ENCODE results near the gene TAF11L9.
"Not testable (repeated sequence)": the region's sequence is repeated elsewhere in the genome, so short reads cannot be mapped to it uniquely, and the experiment has no call there.

The TAF11L9 gene

DNA sequence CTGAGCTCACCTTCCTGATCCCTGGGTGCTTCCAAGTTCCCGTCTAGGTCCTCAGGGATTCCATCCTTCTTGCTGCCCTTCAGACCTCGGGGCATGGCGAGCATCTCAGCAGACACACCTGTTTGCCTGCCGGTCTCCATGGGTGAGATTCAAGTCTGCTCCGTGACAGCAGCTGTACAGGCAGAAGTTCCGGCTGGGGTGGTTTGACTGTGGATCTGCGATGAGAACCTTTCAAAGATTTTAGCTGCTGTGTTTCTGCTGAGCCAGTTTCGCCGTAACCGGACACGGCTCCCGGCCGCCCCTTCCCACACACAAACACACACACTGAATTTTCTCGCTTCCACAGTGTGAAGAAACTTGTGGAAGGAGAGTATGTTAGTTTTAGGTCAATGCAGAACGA lies at the start of gene TAF11L9:
TAF11L9 (minus strand) TSS at position 140 of the 400 bp plus-strand sequence.
- not testable (repeated sequence) for H3K4me1 ChIP-seq (ENCODE audit: insufficient read depth, low read length); H3K27me3 ChIP-seq (ENCODE audit: control insufficient read depth in 1 of 2, insufficient read depth in 2 of 2, low read length in 2 of 2); H3K9me3 ChIP-seq (ENCODE audit: low read length); H3K4me3 ChIP-seq (ENCODE audit: low read depth in 1 of 2, low read length in 2 of 2); H3K36me3 ChIP-seq (ENCODE audit: insufficient read depth, low read length); H3K27ac ChIP-seq (ENCODE audit: low read depth, low read length); H3K9ac ChIP-seq (ENCODE audit: low read length)

DNA sequence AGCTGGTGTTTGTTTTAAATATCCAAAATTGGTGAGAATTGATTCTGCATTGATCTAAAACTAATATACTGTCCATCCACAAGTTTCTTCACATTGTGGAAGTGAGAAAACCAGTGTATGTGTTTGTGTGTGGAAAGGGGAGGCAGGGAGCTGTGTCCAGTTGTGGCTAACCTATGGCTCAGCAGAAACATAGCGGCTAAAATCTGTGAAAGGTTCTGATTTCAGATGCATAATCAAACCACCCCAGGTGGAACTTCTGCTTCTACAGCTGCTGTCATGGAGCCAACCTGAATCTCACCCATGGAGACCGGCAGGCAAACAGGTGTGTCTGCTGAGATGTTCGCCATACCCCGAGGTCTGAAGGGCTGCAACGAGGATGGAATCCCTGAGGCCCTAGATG lies 40.0 kb upstream of the TAF11L9 start, which contains the start of gene TAF11L14:
TAF11L14 (plus strand) TSS at position 301 of the 400 bp plus-strand sequence.
- Histone ChIP-seq H3K36me3 (ENCODE audit: insufficient read depth, low read length) (no peaks in the 10 kb centered on the region), H3K4me1 (ENCODE audit: insufficient read depth, low read length) (no peaks in the 10 kb centered on the region), H3K9ac (ENCODE audit: low read length) (no peak within 1 kb of the TSS), H3K4me3 (ENCODE audit: low read depth in 1 of 2, low read length in 2 of 2) (no peak within 1 kb of the TSS), H3K9me3 (ENCODE audit: low read length) (no peaks in the 10 kb centered on the region), H3K27me3 (ENCODE audit: control insufficient read depth in 1 of 2, insufficient read depth in 2 of 2, low read length in 2 of 2) (no peaks in the 10 kb centered on the region), H3K27ac (ENCODE audit: low read depth, low read length) (no peak within 1 kb of the TSS)

DNA sequence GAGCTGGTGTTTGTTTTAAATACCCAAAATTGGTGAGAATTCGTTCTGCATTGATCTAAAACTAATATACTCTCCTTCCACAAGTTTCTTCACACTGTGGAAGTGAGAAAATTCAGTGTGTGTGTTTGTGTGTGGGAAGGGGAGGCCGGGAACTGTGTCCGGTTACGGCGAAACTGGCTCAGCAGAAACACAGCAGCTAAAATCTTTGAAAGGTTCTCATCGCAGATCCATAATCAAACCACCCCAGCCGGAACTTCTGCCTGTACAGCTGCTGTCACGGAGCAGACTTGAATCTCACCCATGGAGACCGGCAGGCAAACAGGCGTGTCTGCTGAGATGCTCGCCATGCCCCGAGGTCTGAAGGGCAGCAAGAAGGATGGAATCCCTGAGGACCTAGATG lies 37.6 kb upstream of the TAF11L9 start, which contains the start of gene TAF11L13:
TAF11L13 (plus strand) TSS at position 301 of the 400 bp plus-strand sequence.
- H3K4me1 ChIP-seq (ENCODE audit: insufficient read depth, low read length); H3K9me3 ChIP-seq (ENCODE audit: low read length); H3K36me3 ChIP-seq (ENCODE audit: insufficient read depth, low read length); H3K27ac ChIP-seq (ENCODE audit: low read depth, low read length); H3K27me3 ChIP-seq (ENCODE audit: control insufficient read depth in 1 of 2, insufficient read depth in 2 of 2, low read length in 2 of 2); H3K4me3 ChIP-seq (ENCODE audit: low read depth in 1 of 2, low read length in 2 of 2); H3K9ac ChIP-seq (ENCODE audit: low read length): not testable (repeated sequence)

DNA sequence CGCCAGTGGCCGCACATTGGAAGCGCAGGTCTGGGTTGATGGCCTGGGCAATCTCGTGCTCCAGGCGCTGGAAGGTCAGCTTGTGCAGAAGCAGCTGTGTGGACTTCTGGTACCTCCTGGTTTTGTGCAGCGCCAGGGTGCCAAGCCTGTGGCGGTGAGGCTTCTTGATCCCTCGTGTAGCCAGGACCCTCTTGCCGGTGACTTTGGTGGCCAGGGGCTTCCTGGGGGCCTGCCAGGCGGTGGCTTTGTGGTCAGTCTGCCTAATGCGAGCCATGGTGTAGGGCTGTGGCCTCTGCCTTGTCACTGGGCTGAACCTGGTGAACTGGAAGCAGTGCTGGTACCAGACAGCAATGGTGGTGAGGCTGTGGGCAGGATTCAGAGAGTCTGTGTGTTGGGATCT lies 31.5 kb upstream of the TAF11L9 start:
- H3K9me3 ChIP-seq (ENCODE audit: low read length) = no peaks in the 10 kb centered on the region
- no peak overlapping the region for H3K4me3 ChIP-seq (ENCODE audit: low read depth in 1 of 2, low read length in 2 of 2)
- H3K27ac ChIP-seq (ENCODE audit: low read depth, low read length) = no peak overlapping the region
- no peaks in the 10 kb centered on the region for H3K4me1 ChIP-seq (ENCODE audit: insufficient read depth, low read length)
- H3K9ac ChIP-seq (ENCODE audit: low read length) = no peak overlapping the region
- no peaks in the 10 kb centered on the region for H3K36me3 ChIP-seq (ENCODE audit: insufficient read depth, low read length)
- no peaks in the 10 kb centered on the region for H3K27me3 ChIP-seq (ENCODE audit: control insufficient read depth in 1 of 2, insufficient read depth in 2 of 2, low read length in 2 of 2)

DNA sequence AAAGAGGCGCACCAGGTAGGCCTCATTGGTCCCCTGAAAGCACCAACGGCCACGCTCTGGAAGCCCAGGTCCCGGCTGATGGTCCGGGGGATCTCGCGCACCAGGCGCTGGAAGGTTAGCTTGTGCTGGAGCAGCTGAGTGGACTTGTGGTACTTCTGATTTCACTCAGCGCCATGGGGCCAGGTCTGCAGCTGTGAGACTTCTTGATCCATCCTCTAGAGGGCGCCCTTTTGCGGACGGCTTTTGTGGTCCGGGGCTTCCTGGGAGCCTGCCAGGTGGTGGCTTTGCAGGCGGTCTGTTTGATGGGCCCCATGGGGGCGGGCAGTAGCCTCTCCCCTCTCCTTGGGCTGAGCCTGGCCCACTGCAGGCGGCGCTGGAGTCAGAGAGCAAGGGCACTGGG lies 26.4 kb upstream of the TAF11L9 start:
- Histone ChIP-seq H3K27ac (ENCODE audit: low read depth, low read length) (no peak overlapping the region), H3K27me3 (ENCODE audit: control insufficient read depth in 1 of 2, insufficient read depth in 2 of 2, low read length in 2 of 2) (no peaks in the 10 kb centered on the region), H3K36me3 (ENCODE audit: insufficient read depth, low read length) (no peaks in the 10 kb centered on the region), H3K9me3 (ENCODE audit: low read length) (no peaks in the 10 kb centered on the region), H3K9ac (ENCODE audit: low read length) (no peak overlapping the region), H3K4me1 (ENCODE audit: insufficient read depth, low read length) (no peaks in the 10 kb centered on the region), H3K4me3 (ENCODE audit: low read depth in 1 of 2, low read length in 2 of 2) (no peak overlapping the region)

DNA sequence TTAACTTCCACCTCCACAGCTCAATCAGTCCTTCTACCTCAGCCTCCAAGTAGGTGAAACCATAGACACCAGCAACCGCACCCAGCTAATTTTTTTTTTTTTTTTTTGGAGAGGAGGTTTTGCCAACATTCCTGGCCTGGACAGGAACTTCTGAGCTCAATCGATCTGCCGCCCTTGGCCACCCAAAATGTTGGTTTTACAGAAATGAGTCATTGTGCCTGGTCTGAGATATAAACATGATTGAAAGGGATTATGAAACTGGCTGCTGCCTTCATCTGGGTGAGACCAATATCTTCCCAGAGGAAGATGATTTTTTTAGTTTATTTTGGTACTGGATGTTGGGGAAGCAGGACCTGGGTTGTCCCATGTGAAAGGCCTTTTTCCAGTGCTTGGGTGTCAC lies 25.2 kb upstream of the TAF11L9 start:
- H3K9me3 ChIP-seq (ENCODE audit: low read length) = no peaks in the 10 kb centered on the region
- H3K27me3 ChIP-seq (ENCODE audit: control insufficient read depth in 1 of 2, insufficient read depth in 2 of 2, low read length in 2 of 2) = no peaks in the 10 kb centered on the region
- no peaks in the 10 kb centered on the region for H3K4me1 ChIP-seq (ENCODE audit: insufficient read depth, low read length)
- no peak overlapping the region for H3K27ac ChIP-seq (ENCODE audit: low read depth, low read length)
- no peaks in the 10 kb centered on the region for H3K36me3 ChIP-seq (ENCODE audit: insufficient read depth, low read length)
- no peak overlapping the region for H3K4me3 ChIP-seq (ENCODE audit: low read depth in 1 of 2, low read length in 2 of 2)
- no peak overlapping the region for H3K9ac ChIP-seq (ENCODE audit: low read length)

DNA sequence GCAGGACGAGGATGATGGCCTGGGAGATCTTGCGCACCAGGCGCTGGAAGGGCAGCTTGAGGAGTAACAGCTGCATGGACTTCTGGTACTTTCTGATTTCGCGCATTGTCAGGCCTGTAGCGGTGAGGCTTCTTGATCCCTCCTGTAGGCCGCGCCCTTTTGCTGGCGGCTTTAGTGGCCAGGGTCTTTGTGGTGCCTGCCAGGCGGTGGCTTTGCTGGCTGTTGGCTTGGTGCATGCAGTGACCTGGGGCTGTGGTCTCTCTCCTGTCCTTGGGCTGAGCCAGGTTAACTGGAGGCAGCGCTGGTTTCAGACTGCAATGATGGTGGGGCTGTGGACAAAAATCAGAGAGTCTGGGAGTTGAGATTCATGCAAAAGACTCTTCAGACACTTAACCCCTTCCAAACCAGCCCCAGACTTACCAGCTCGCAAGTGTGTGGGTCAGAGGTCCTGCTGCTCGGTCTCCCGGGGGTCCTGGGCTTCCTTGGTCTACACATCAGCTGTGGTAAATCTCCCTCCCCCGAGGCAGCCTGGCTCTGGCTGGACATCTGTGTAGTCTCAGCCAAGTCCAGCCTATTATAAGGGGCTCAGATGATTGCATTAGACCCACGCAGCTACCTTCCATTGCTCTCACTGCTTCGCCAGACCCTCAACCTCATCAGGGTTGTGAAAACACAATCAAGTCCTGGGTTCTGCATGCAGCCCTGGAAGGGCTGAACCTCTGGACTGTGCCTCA lies 20.8 kb upstream of the TAF11L9 start:
- H3K36me3 ChIP-seq (ENCODE audit: insufficient read depth, low read length) = no peaks in the 10 kb centered on the region
- no peaks in the 10 kb centered on the region for H3K27me3 ChIP-seq (ENCODE audit: control insufficient read depth in 1 of 2, insufficient read depth in 2 of 2, low read length in 2 of 2)
- H3K9ac ChIP-seq (ENCODE audit: low read length) = no peak overlapping the region
- no peak overlapping the region for H3K4me3 ChIP-seq (ENCODE audit: low read depth in 1 of 2, low read length in 2 of 2)
- H3K4me1 ChIP-seq (ENCODE audit: insufficient read depth, low read length) = no peaks in the 10 kb centered on the region
- no peaks in the 10 kb centered on the region for H3K9me3 ChIP-seq (ENCODE audit: low read length)
- no peak overlapping the region for H3K27ac ChIP-seq (ENCODE audit: low read depth, low read length)

DNA sequence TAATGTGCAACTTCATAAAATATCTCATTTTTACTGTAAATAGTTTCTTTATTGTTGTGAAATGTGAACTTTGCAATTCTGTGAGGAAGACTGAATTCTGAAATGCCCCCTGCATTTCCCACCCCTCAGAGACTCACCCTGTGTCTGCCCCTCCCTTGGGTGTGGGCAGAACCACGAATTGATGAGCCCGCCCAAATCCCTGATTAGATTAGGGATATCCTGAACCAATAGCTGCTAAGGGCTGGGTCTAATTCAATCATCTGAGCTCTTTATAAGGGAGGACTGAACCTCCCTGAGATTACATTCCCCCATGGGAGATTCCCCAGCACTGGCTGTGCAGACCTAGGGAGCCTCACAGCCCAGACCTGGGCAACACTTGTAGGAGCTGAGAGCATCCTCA lies 15.9 kb upstream of the TAF11L9 start, which contains the start of gene TAF11L12:
TAF11L12 (plus strand) TSS at position 301 of the 400 bp plus-strand sequence.
- H3K4me1 ChIP-seq (ENCODE audit: insufficient read depth, low read length); H3K4me3 ChIP-seq (ENCODE audit: low read depth in 1 of 2, low read length in 2 of 2); H3K9ac ChIP-seq (ENCODE audit: low read length); H3K9me3 ChIP-seq (ENCODE audit: low read length); H3K36me3 ChIP-seq (ENCODE audit: insufficient read depth, low read length); H3K27me3 ChIP-seq (ENCODE audit: control insufficient read depth in 1 of 2, insufficient read depth in 2 of 2, low read length in 2 of 2); H3K27ac ChIP-seq (ENCODE audit: low read depth, low read length): not testable (repeated sequence)

DNA sequence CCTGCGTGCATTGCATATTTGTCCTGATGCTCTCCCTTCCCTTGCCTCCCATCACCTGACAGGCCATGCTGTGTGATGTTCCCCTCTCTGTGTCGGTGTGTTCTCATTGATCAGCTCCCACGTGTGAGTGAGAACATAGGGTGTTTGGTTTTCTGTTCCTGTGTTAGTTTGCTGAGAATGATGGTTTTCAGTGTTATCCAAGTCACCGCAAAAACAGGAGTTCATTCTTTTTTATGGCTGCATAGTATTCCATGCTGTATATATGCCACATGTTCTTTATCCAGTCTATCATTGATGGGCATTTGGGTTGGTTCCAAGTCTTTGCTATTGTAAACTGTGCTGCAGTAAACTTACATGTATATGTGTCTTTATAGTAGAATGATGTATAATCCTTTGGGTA lies 13.3 kb upstream of the TAF11L9 start:
- H3K36me3 ChIP-seq (ENCODE audit: insufficient read depth, low read length); H3K9me3 ChIP-seq (ENCODE audit: low read length); H3K27ac ChIP-seq (ENCODE audit: low read depth, low read length); H3K4me3 ChIP-seq (ENCODE audit: low read depth in 1 of 2, low read length in 2 of 2); H3K9ac ChIP-seq (ENCODE audit: low read length); H3K4me1 ChIP-seq (ENCODE audit: insufficient read depth, low read length); H3K27me3 ChIP-seq (ENCODE audit: control insufficient read depth in 1 of 2, insufficient read depth in 2 of 2, low read length in 2 of 2): not testable (repeated sequence)

DNA sequence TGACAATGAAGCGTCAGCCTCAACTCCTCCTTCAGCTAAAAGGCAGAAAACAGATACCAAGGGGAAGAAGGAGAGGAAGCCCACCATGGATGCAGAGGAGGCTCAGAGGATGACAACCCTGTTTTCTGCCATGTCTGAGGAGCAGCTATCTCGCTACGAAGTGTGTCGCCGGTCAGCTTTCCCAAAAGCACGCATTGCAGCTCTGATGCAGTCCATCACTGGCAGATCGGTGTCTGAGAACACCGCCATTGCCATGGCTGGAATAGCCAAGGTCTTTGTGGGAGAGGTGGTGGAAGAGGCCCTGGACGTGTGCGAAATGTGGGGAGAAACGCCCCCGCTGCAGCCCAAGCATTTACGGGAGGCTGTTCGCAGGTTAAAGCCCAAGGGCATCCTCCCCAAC lies 10.8 kb upstream of the TAF11L9 start:
- no peak overlapping the region for H3K27ac ChIP-seq (ENCODE audit: low read depth, low read length)
- no peak overlapping the region for H3K4me3 ChIP-seq (ENCODE audit: low read depth in 1 of 2, low read length in 2 of 2)
- H3K36me3 ChIP-seq (ENCODE audit: insufficient read depth, low read length) = no peaks in the 10 kb centered on the region
- H3K9ac ChIP-seq (ENCODE audit: low read length) = no peak overlapping the region
- H3K9me3 ChIP-seq (ENCODE audit: low read length) = no peaks in the 10 kb centered on the region
- no peaks in the 10 kb centered on the region for H3K4me1 ChIP-seq (ENCODE audit: insufficient read depth, low read length)
- H3K27me3 ChIP-seq (ENCODE audit: control insufficient read depth in 1 of 2, insufficient read depth in 2 of 2, low read length in 2 of 2) = no peaks in the 10 kb centered on the region

DNA sequence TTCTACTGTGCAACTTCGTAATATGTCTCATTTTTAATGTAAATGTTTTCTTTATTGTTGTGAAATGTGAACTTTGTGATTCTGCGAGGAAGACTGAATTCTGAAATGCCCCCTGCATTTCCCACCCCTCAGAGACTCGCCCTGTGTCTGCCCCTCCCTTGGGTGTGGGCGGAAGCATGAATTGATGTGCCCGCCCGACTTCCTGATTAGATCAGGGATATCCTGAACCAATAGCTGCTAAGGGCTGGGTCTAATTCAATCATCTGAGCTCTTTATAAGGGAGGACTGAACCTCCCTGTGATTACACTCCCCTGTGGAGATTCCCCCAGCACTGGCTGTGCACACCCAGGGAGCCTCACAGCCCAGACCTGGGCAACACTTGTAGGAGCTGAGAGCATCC lies 9.7 kb upstream of the TAF11L9 start, which contains the start of gene TAF11L11:
TAF11L11 (plus strand) TSS at position 304 of the 400 bp plus-strand sequence.
- not testable (repeated sequence) for H3K36me3 ChIP-seq (ENCODE audit: insufficient read depth, low read length); H3K27ac ChIP-seq (ENCODE audit: low read depth, low read length); H3K4me1 ChIP-seq (ENCODE audit: insufficient read depth, low read length); H3K4me3 ChIP-seq (ENCODE audit: low read depth in 1 of 2, low read length in 2 of 2); H3K27me3 ChIP-seq (ENCODE audit: control insufficient read depth in 1 of 2, insufficient read depth in 2 of 2, low read length in 2 of 2); H3K9ac ChIP-seq (ENCODE audit: low read length); H3K9me3 ChIP-seq (ENCODE audit: low read length)

DNA sequence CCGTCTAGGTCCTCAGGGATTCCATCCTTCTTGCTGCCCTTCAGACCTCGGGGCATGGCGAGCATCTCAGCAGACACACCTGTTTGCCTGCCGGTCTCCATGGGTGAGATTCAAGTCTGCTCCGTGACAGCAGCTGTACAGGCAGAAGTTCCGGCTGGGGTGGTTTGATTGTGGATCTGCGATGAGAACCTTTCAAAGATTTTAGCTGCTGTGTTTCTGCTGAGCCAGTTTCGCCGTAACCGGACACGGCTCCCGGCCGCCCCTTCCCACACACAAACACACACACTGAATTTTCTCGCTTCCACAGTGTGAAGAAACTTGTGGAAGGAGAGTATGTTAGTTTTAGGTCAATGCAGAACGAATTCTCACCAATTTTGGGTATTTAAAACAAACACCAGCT lies 3.5 kb upstream of the TAF11L9 start, which contains the start of gene TAF11L10:
TAF11L10 (minus strand) TSS at position 101 of the 400 bp plus-strand sequence.
- not testable (repeated sequence) for H3K36me3 ChIP-seq (ENCODE audit: insufficient read depth, low read length); H3K4me3 ChIP-seq (ENCODE audit: low read depth in 1 of 2, low read length in 2 of 2); H3K9me3 ChIP-seq (ENCODE audit: low read length); H3K9ac ChIP-seq (ENCODE audit: low read length); H3K27me3 ChIP-seq (ENCODE audit: control insufficient read depth in 1 of 2, insufficient read depth in 2 of 2, low read length in 2 of 2); H3K27ac ChIP-seq (ENCODE audit: low read depth, low read length); H3K4me1 ChIP-seq (ENCODE audit: insufficient read depth, low read length)

All from muscle layer of colon (tissue), 2 donors.